HFFc6 (cell line): ENCODE measurements around the gene KREMEN1. TPM values are rescaled to one million over a fixed set of nuclear protein-coding genes. Genes with fewer than 3 reads are reported as not detected.

ENCODE experiments used
- total RNA-seq, 6 experiments: library from RNA; stranded (reverse); fragmentation: NEBNext Ultra II Directional; extraction: Animal tissue kit (Norgen Biotek cat#: 25700); gene quantifications; 2 replicates in 1 of 6; 3 replicates in 5 of 6; pipeline ENCODE4 v1.2.3, GENCODE V29; 2021

The KREMEN1 gene
- total RNA-seq, 6 experiments from 2014 or later, result 0.50 to 1.1 (median 0.59) TPM

Other genes starting within 250 kb of the KREMEN1 start
- 1 to 10 TPM; 3.3 to 4.7 (median 3.6) TPM for gene ZNRF3, start 189.5 kb upstream of the KREMEN1 start, total RNA-seq
- gene C22orf31, start 11.2 kb upstream of the KREMEN1 start, total RNA-seq, result not detected
- not detected for gene EMID1, start 132.9 kb downstream of the KREMEN1 start, total RNA-seq
- gene RHBDD3, start 194.9 kb downstream of the KREMEN1 start, total RNA-seq, result 10 to 100 TPM; 19.4 to 24.0 (median 21.0) TPM
- 100 to 1,000 TPM; 200 to 291 (median 270) TPM for gene EWSR1, start 195.2 kb downstream of the KREMEN1 start, total RNA-seq
- gene GAS2L1, start 233.6 kb downstream of the KREMEN1 start, total RNA-seq, result 10 to 100 TPM; 40.5 to 48.8 (median 43.3) TPM
- under 1 TPM in 2 of 6 experiments, not detected in 4; 0.24 to 0.28 TPM for gene RASL10A, start 242.7 kb downstream of the KREMEN1 start, total RNA-seq